Liver (tissue), 9 donors: Measurements from ENCODE around the gene KAZN. TPM values are rescaled to one million over a fixed set of nuclear protein-coding genes. Genes with fewer than 3 reads are reported as not detected.

Experiments
- DNase-seq: peaks from one replicate; pipeline ENCODE4 v3.0.0-alpha.2; 2017; ENCODE audit warnings: low spot score
- H3K27ac ChIP-seq, 2 donors: one replicate each; pipeline ENCODE4 v1.7.0; 2013; ENCODE audit warnings: inconsistent platforms in 2 of 2, low read length in 2 of 2, control low read depth in 1 of 2, low read depth in 1 of 2, mild to moderate bottlenecking in 1 of 2
- H3K27me3 ChIP-seq, 4 donors: one replicate each; pipeline versions ENCODE4 v1.6.1 to v1.7.0; 2013; ENCODE audit warnings: low read length in 3 of 4, inconsistent platforms in 1 of 4, mild to moderate bottlenecking in 1 of 4, moderate library complexity in 1 of 4; ENCODE audit not compliant: control insufficient read depth in 4 of 4, insufficient read depth in 4 of 4
- H3K36me3 ChIP-seq, 4 donors: one replicate each; pipeline versions ENCODE4 v1.6.1 to v1.7.0; 2013; ENCODE audit warnings: low read length in 3 of 4, mild to moderate bottlenecking in 3 of 4, low read depth in 1 of 4, moderate library complexity in 1 of 4; ENCODE audit not compliant: control insufficient read depth in 4 of 4, insufficient read depth in 3 of 4
- H3K4me1 ChIP-seq, 4 donors: one replicate each; pipeline versions ENCODE4 v1.6.1 to v1.7.0; 2013; ENCODE audit warnings: low read length in 3 of 4, mild to moderate bottlenecking in 3 of 4, moderate library complexity in 1 of 4; ENCODE audit not compliant: control insufficient read depth in 4 of 4, insufficient read depth in 4 of 4
- H3K4me3 ChIP-seq, 3 donors: one replicate each; pipeline versions ENCODE4 v1.6.1 to v1.7.0; 2013; ENCODE audit warnings: low read length in 3 of 3, control low read depth in 1 of 3, low read depth in 1 of 3, mild to moderate bottlenecking in 1 of 3
- H3K9ac ChIP-seq, 2 donors: one replicate each; pipeline ENCODE4 v1.7.0; 2013; ENCODE audit warnings: low read length in 2 of 2, mild to moderate bottlenecking in 2 of 2, moderate library complexity in 2 of 2, control low read depth in 1 of 2, low read depth in 1 of 2
- H3K9me3 ChIP-seq, 4 donors: one replicate each; pipeline versions ENCODE4 v1.6.1 to v1.7.0; 2013; ENCODE audit warnings: low read length in 3 of 4; ENCODE audit not compliant: control insufficient read depth in 4 of 4
- ATF3 ChIP-seq: IDR thresholded peaks from 2 replicates; pipeline ENCODE4 v1.6.1; 2016; ENCODE audit warnings: antibody characterized with exemption
- EGR1 ChIP-seq, 2 donors: IDR thresholded peaks; 2 replicates each; pipeline ENCODE4 v1.6.1; 2016 to 2018; ENCODE audit warnings: antibody characterized with exemption in 2 of 2, low read depth in 2 of 2
- FOXA1 ChIP-seq: IDR thresholded peaks from 2 replicates; pipeline ENCODE4 v1.6.1; 2016; ENCODE audit warnings: antibody characterized with exemption
- GABPA ChIP-seq, 2 donors: IDR thresholded peaks in 1 of 2; conservative IDR thresholded peaks in 1 of 2; 2 replicates each; pipeline ENCODE4 v1.6.1; 2016; ENCODE audit warnings: antibody characterized with exemption in 2 of 2, mild to moderate bottlenecking in 1 of 2, moderate library complexity in 1 of 2
- HNF4A ChIP-seq, 2 donors: conservative IDR thresholded peaks; 2 replicates each; pipeline ENCODE4 v1.6.1; 2016; ENCODE audit warnings: antibody characterized with exemption in 2 of 2, mild to moderate bottlenecking in 2 of 2
- HNF4G ChIP-seq: IDR thresholded peaks from 2 replicates; pipeline ENCODE4 v1.6.1; 2016; ENCODE audit warnings: antibody characterized with exemption
- JUND ChIP-seq, 2 donors: IDR thresholded peaks; 2 replicates each; pipeline ENCODE4 v1.6.1; 2016; ENCODE audit warnings: antibody characterized with exemption in 2 of 2
- MAX ChIP-seq: IDR thresholded peaks from 2 replicates; pipeline ENCODE4 v1.6.1; 2016; ENCODE audit warnings: antibody characterized with exemption
- NR2F2 ChIP-seq: IDR thresholded peaks from 2 replicates; pipeline ENCODE4 v1.6.1; 2016; ENCODE audit warnings: antibody characterized with exemption
- RAD21 ChIP-seq, 2 donors: IDR thresholded peaks; 2 replicates each; pipeline ENCODE4 v1.6.1; 2016; ENCODE audit warnings: antibody characterized with exemption in 2 of 2, mild to moderate bottlenecking in 2 of 2
- REST ChIP-seq: IDR thresholded peaks from 2 replicates; pipeline ENCODE4 v1.6.1; 2016; ENCODE audit warnings: antibody characterized with exemption, mild to moderate bottlenecking
- RXRA ChIP-seq, 2 donors: IDR thresholded peaks; 2 replicates each; pipeline ENCODE4 v1.6.1; 2017 to 2018; ENCODE audit warnings: antibody characterized with exemption in 2 of 2, mild to moderate bottlenecking in 1 of 2
- SP1 ChIP-seq: IDR thresholded peaks from 2 replicates; pipeline ENCODE4 v1.6.1; 2018; ENCODE audit warnings: antibody characterized with exemption, mild to moderate bottlenecking
- TAF1 ChIP-seq: conservative IDR thresholded peaks from 2 replicates; pipeline ENCODE4 v1.6.1; 2016; ENCODE audit warnings: antibody characterized with exemption, mild to moderate bottlenecking
- YY1 ChIP-seq: IDR thresholded peaks from 2 replicates; pipeline ENCODE4 v1.6.1; 2016; ENCODE audit warnings: antibody characterized with exemption, mild to moderate bottlenecking
- ZBTB33 ChIP-seq: IDR thresholded peaks from 2 replicates; pipeline ENCODE4 v1.6.1; 2016; ENCODE audit warnings: antibody characterized with exemption
- WGBS: extraction: QIAGEN DNeasy Blood & Tissue Kit; methylation state at CpG from one replicate; pipeline ENCODE4 v1.1.7; 2013; 5-methylcytosine and 5-hydroxymethylcytosine counted together
- polyA plus RNA-seq, 2 donors: library from polyadenylated mRNA; stranded (reverse) in 1 of 2; unstranded in 1 of 2; fragments of 200-250 nt in 1 of 2; fragments of >200 nt in 1 of 2; fragmentation: Nextera tagmentation in 1 of 2; extraction: Ambion mirVana in 1 of 2; gene quantifications; one replicate each; pipeline versions ENCODE4 v1.2.1 to v1.2.3, GENCODE V29; 2013 to 2015
- total RNA-seq, 2 donors: library from RNA; depleted of rRNA; stranded (reverse); fragments of >200 nt; gene quantifications; one replicate each; pipeline ENCODE4 v1.2.3, GENCODE V29; 2014
- donor health status: healthy.
- donor health status: healthy.
- donor health status: healthy.
- donor health status: healthy.
- donor health status: healthy.

Gene KAZN
- total and polyA plus RNA-seq, 4 donors: 1.9 to 6.9 (median 2.4) TPM

- H3K9ac ChIP-seq: no peak overlapping the region
- TF ChIP-seq ATF3: no peak
- no peak for TF ChIP-seq HNF4G
- TF ChIP-seq GABPA (IDR thresholded peaks at IDR 0.05 in 1 of 2, conservative IDR thresholded peaks at IDR 0.05 in 1 of 2): no peak
- TF ChIP-seq SP1: no peak
- no peak for TF ChIP-seq EGR1 (IDR thresholded peaks at IDR 0.05; ENCODE audit: low read depth in 2 of 2)
- TF ChIP-seq RAD21 (IDR thresholded peaks at IDR 0.05): no peak
- TF ChIP-seq RXRA (IDR thresholded peaks at IDR 0.05): no peak
- no peak for TF ChIP-seq HNF4A (conservative IDR thresholded peaks at IDR 0.05)
- TF ChIP-seq TAF1: no peak
- no peak overlapping the region for H3K27ac ChIP-seq
- H3K36me3 ChIP-seq: no peaks in the 10 kb centered on the region
- no peaks in the 10 kb centered on the region for H3K27me3 ChIP-seq
- DNase-seq: no peak
- no peaks in the 10 kb centered on the region for H3K4me1 ChIP-seq
- H3K4me3 ChIP-seq: no peak overlapping the region
- H3K9me3 ChIP-seq: no peaks in the 10 kb centered on the region
- 81% methylated on average over 8 of the region's 8 CpGs for WGBS
Observed at GRCh38 chr1:15081102-15081501, 482.6 kb downstream of the KAZN start.

- Histone ChIP-seq H3K4me3 (no peak overlapping the region), H3K36me3 (no peaks in the 10 kb centered on the region), H3K9me3 (no peaks in the 10 kb centered on the region), H3K27ac (no peak overlapping the region), H3K4me1 (no peaks in the 10 kb centered on the region), H3K27me3 (no peaks in the 10 kb centered on the region), H3K9ac (no peak overlapping the region)
- DNase-seq: no peak
- TF ChIP-seq REST (no peak), EGR1 (IDR thresholded peaks at IDR 0.05; ENCODE audit: low read depth in 2 of 2) (no peak), JUND (IDR thresholded peaks at IDR 0.05) (no peak)
- WGBS: 90% methylated on average over 7 of the region's 7 CpGs
Observed at GRCh38 chr1:15083578-15083977, 485.1 kb downstream of the KAZN start.

- H3K9me3 ChIP-seq: no peaks in the 10 kb centered on the region
- TF ChIP-seq SP1 (no peak), TAF1 (no peak), MAX (no peak), EGR1 (IDR thresholded peaks at IDR 0.05; ENCODE audit: low read depth in 2 of 2) (no peak), NR2F2 (peak; percentile 44), YY1 (no peak), HNF4G (no peak), ZBTB33 (no peak), RAD21 (IDR thresholded peaks at IDR 0.05) (no peak), GABPA (IDR thresholded peaks at IDR 0.05 in 1 of 2, conservative IDR thresholded peaks at IDR 0.05 in 1 of 2) (no peak), RXRA (IDR thresholded peaks at IDR 0.05) (peak in 1 of 2 donors; percentile 26), HNF4A (conservative IDR thresholded peaks at IDR 0.05) (no peak), FOXA1 (no peak), REST (no peak), JUND (IDR thresholded peaks at IDR 0.05) (no peak)
Observed at GRCh38 chr1:15088281-15088971, 489.9 kb downstream of the KAZN start.

More at GRCh38 chr1:15088281-15088971, 489.9 kb downstream of the KAZN start:
- DNase-seq: no peak
- Histone ChIP-seq H3K9ac (no peak overlapping the region), H3K4me3 (no peak overlapping the region), H3K4me1 (peaks cover 0 to 8% (median 0%) of the 10 kb centered on the region in 4 donors), H3K27ac (peak overlapping the region in 1 of 2 donors; percentile 31), H3K27me3 (peaks cover 0 to 6% (median 0%) of the 10 kb centered on the region in 4 donors), H3K36me3 (no peaks in the 10 kb centered on the region)
- 75% methylated on average over 16 of the region's 16 CpGs for WGBS
